GM18502 (cell line): ENCODE measurements around the gene SGMS1.

ENCODE experiments used
- ATAC-seq: cut with Tn5 transposase; IDR thresholded peaks from one replicate; pipeline ENCODE4 v1.9.1; 2021; ENCODE audit warnings: mild to moderate bottlenecking; ENCODE audit not compliant: unreplicated experiment, poor library complexity

SGMS1 gene

DNA sequence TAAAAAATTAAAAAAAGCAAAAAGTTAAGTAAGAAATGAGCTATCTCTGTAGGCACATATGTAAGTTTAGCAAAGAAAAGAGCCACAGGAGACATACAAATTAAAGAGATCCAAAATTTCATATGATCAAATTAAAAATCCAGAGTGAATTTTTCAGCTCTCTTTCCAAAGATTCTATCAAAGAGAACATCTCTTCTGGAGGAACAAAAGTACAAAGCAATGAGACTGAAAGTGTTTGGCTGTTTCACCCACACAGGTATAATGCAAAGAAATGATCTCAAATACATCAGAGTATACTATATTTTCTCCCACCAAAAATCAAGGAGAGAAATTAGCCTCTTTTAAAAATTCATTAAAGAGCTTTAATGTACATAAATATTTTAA lies 297.6 kb downstream of the SGMS1 start:
- ATAC-seq, result no peak

DNA sequence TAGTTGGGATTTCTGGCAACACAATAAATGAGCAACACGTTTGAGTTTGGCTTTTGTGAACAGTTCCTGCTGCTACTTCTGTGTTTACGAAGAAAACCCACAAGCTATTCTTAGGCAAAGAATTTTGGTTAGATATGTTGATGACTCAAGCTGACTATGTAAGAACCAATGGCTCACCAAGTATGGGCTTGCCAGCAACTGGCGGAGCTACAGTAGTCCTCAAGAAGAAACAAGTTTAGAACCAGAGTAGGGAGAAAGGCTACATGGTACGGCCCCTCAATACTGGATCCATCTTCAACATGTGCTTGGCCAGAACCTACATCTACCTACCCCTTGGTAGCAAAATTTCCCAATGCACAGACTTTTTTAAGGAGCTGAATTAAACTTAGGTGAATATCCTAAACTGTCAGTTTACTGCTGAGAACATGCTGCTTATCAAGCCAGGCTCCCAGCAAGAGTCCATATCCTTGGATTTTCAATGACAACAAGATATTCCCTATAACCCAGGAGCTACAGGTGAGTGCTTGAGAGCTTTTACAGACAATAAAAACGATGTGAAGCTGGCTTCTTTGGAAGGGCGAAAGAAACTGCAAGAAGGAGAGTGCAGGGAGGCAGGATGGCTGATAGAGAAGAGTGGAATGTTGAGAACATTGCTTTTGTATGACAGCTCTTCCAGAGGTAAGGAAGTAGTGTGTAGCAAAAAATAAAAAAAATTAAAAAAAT lies 298.1 kb downstream of the SGMS1 start:
- peak; percentile 64 for ATAC-seq

DNA sequence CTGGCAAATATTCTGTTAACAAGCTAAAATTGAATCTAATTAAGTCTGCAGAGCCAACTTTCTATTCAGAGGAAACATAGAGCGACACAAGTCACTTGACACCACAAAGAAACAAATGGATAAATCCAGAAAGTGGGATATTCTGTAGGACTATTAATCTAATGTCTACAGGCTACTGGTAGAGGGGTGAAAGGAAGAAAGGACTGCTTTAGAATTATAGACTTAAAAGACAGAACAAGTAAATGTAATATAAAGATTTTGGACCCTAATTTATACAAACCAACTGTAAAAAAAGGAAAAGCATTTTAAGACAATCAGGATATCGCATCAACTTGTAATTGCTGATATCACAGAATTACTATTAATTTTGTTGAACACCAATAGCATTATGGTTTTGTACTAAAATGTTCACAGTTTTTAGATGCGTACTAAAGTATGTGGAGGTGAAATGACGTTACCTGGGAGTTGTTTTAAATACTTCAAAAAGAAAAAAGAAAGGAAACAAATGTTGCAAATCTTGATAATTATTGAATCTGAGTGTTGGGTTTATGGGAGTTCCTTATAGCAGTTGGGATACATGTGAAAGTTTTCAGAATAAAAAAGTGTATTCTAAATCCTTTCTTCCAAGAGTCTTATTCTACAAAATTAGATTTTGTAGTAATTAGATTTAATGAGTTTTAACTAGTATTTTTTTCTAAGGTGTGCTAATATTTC lies 298.9 kb downstream of the SGMS1 start:
- ATAC-seq, result no peak

DNA sequence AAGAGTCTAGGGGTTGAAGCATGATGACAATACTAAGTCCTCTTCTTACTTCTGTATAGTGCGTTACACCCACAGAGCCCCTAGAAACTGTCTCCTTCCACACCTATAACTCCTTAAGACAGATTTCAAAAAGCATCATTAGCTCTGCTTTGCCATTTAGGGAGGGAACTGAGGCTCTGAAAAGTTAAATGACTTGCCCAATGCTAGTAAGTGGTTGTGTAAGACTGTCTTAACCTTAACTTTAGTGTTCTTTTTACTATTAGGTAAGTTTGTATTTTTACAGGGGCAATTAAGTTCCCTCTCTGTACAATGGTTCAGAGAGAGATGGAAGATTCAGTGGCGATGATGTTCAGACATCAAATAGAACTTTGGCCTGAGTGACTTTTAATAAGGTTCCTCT lies 299.7 kb downstream of the SGMS1 start:
- ATAC-seq, result no peak

DNA sequence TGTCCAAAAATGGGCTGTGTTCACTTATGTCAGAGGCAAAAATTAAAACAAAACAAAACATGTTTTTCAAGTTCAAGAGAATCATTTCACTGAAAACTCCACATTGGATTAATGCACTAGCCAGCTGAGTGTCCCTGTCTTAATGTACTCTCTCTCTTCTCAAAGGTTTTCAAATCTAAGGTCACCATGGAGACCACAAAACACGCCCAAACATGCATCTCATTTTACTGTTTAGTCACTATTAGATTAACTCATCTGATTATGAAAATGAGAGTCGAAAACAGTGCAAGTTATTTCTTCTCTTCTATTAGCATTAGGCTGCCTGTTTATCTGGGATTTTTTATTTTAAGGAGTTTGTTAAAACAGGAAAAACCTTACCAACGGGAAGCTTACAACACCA lies 301.7 kb downstream of the SGMS1 start:
- ATAC-seq, result no peak

DNA sequence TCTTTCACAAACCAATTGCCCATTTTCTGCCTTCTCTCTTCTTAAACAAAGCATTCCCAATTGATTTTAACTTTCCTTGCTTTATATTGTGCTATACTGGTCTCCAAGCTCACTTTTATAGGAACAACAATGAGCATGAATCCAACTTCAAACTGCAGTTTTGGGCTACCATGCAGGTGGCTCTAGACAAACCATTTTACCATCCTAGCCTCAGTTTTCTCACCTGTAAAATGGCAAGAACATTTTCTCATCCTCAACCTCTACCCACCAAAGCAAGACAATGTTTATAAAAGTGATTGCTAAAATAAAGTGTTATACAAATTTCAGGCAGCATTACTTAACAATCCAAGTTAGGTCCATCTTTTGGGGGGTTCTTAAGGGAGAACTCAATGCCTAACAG lies 305.6 kb downstream of the SGMS1 start:
- ATAC-seq, result no peak

DNA sequence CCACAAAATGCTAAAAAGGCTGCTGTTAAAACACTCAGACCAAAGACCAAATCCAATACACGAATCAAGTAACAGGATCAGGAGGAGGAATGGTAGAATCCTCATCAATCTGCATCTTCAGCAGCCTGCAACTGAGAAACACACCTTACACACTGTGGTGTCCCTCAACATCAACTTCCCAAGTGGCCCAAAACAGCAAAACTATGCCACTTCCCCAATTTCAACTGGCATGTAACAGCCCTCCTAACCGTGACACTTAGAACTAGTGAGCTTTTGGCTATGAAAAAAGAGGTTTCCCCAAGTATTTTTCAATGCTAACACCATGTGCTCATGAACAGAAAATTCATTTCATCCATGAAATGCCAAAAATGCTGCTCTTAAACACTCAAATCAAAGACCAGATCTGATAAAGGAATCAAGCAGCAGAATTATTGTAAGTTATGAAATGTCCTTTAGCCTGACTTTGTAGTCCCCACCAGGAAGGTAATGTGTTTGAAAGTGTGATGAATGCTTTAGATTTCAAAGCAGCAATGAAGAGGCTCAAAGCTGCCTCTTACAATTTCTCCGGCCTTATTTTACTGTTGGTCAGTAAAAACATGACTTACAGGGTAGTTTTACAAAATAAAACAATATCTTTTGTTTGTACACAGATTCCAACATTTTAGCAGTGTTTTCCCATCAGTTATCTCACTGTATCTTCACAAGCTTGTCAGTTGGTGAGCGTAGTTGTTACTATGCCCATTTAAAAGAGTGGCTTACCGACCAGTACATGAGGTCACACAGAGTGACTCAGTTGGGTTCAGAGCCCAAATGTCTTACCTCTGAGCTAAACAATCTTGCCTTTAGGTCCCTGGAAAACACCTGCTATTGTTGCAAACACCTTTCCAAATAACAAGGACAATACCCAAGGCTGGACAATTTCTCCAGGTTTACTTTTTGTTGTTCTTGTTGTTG lies 306.8 kb downstream of the SGMS1 start:
- ATAC-seq, result no peak

DNA sequence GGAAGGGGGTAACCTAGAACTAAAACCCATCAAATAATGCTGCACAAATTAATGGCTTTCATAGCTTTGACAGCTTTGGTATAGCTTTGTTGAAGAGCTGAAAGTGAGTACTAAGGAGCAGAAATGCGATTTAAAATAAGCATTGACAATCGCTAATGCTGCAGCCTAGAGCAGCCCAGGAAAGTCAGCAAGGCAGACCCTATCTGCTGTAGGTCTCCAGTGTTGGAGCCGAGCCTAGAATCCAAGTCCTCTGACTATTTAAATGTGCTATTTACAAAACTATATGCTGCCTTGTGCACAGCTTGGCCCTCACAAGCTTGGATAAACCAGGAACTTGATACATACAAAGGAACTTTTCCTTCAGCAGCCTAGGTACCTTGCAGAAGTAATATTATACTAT lies 307.6 kb downstream of the SGMS1 start:
- no peak for ATAC-seq

DNA sequence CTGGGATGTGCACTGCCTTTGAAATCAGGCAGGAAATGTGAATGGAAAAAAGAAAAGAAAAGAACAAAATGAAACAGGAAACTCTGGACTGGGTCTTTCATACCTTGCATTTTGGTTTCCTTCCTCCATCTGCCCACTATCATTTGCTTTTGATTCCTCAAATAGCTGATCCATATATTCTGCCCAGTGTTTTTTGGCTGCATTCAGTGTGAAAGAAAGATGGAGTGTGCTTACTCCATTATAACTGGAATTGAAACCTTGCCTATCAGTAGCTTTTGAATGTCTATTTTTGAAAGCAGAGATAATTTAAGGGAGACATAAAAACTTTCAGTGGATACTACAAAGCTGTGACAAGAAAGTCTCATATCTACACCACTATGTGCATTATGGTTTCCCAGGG lies 308.3 kb downstream of the SGMS1 start:
- no peak for ATAC-seq

DNA sequence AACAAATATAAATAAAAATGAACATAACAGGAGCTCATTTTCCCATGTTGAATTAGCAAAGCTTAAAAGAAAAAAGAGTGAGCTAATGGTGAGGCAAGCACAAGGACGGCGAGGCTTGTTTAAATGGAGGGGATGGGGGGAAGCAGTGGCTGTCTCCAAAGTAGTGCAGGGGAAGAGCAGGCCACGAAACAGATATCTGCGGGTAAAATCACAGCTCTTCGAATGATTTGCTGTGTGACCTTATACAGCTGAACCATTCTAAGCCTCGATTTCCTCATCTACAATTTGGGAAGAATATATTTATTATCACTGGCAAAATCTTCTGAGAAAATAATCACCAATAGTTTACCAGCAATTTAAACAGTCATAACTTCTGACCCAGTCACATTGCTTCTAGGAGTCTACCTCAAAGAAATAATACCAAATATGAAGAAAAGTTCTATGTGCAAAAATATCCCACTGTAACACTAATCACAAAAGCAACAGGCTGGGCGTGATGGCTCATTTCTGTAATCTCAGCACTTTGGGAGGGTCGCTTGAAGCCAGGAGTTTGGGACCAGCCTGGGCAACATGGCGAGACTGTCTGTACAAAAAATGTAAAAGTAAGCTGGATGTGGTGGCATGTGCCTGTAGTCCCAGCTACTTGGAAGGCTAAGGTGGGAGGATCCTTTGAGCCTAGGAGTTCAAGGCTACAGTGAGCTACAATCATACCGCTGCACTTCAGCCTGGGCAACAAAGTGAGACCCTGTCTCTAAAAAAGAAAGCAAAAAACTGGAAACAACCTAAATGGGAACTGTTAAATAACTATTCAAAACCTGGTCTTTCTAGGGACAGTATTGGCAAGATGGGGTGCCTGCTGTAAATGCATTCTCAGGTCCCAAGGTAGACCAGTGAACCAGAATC lies 309.3 kb downstream of the SGMS1 start:
- ATAC-seq, result no peak

DNA sequence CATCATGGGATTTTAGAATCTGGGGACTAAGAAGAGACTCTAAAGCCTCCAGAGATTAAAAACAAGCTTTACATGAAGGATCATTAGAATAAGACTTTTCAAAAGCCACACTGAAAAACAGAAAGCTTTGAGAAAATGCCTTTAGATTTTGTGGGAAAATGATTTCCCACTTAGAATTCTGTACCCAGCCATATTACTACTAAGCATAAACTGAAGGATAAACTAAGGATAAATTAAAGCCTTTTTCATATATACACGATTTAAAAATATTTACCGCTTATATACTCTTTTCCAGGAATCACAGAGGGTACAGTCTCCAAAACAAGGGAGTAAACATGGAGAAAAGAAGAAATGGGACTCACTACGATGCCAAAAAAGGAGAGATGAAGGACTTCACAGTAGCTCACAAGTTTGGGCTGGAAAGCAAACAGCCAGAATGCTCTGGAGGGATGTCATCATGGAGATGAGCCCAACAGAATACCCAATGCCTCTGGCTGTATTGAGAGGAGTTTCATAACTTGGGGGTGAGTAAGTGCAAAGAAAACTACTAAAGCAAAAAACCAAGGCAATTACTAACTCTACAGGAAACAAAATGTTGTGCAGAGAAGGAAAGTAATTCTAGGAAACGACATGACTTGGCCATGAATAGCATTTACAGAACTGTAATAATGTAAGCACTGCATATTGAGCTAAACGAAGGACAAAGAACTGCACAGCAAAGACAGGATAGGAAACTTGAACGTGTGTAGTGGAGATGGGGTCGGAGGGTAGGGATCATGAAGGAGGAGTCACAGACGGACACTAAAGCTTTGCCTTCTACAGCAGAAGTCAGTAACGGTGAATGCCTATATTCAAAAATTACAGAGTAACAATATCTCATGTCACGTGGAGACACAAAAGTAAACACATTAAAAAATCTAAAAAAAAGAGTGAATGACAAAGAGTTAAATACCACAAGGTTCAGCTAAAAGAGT lies 311.0 kb downstream of the SGMS1 start:
- ATAC-seq, result no peak

DNA sequence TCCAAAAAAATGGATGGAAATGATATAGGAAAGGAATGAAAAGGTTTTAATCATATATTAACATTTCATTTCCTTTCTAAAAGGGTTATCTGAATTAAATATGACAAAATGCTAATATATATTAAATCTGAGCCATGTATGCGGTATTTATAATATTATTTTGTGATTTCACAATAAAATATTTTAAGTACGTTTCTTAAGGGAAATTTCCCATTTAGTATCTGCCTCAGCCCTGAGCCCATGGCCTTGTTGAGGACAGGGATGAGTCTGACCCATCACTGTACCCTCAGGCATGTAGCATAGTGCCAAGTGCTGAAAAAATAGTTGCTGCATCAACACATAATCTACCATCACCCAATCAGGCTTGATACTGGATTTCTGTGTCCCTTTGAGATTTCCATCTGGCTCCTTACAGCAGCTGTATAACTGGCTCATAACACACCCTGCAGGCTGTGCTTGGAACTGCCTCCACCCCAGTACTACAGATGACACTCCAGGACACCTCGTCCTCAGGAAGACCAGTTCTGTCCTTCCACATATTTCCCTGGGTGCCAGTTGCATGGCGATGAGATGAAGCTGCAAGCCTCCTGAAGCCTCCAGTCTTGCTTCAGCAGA lies 313.1 kb downstream of the SGMS1 start:
- ATAC-seq, result peak; percentile 87

DNA sequence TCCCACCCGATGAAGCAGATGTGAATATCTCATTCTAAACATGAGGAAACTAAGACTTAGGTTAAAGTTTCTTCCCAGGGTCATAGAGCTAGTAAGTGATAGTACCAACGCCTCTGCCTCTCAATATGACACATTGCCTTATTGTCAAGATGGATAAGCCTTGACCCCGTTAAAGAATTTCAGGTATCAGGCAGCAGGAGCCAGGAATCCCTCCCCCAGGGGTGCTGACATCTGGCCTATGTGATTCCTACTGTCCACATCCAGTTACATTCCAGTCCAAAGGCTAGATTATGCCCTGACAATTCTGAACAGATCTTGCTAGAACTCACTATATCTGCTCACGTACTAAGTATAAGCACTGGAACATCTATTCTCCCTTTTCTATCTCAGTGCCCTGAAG lies 314.4 kb downstream of the SGMS1 start:
- no peak for ATAC-seq

DNA sequence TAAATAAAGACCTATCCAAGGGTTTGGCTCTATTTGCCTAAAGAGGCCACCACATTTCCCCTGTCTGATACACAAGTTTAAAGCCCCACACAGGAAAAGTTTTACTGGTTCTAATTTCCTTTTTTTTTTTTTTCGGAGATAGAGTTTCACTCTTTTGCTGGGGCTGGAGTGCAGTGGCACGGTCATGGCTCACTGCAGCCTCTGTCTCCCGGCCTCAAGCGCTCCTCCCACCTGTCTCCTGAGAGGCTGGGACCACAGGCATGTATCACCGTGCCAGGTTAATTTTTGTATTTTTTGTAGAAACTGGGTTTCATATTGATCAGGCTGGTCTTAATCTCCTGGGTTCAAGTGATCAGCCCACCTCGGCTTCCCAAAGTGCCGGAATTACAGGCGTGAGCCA lies 319.1 kb downstream of the SGMS1 start:
- no peak for ATAC-seq

DNA sequence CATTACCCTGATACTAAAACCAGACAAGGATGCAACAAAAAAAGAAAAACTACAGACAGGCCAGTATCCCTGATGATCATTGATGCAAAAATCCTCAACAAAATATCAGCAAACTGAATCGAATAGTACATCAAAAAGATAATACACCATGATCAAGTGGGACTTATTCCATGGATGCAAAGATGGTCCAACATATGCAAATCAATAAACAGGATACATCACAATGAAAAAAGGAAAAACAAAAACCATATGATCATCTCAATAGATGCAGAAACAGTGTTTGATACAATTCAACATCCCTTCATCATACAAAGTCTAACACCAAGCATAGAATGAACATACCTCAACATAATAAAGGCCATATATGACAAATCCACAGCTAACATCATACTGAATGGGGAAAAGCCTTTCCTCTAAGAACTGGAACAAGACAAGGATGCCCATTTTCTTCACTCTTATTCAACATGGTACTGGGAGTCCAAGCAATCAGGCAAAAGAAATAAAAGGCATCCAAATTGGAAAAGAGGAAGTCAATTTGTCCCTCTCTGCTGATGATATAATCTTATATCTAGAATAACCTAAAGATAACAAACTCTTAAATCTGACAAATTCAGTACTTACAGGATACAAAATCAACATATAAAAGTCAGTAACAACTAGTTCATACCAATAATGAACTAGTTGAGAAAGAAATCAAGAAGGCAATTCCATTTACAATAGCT lies 323.6 kb downstream of the SGMS1 start:
- no peak for ATAC-seq

DNA sequence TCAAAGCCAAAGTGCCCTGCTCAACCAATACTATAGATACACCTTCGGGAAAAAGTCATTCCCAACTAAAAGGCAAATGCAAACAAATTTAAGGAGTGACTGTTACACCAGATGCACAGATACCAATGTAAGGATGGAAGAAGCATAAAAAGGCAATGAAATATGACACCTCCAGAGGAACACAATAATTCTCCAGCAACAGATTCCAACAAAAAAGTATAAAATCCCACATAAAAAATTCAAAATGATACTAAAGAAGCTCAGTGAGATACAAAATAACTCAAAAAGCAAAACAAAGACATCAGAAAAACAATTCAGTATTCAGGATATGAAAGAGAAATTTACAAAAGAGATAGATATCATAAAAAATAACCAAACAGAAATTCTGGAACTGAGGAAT lies 328.4 kb downstream of the SGMS1 start:
- ATAC-seq, result no peak

DNA sequence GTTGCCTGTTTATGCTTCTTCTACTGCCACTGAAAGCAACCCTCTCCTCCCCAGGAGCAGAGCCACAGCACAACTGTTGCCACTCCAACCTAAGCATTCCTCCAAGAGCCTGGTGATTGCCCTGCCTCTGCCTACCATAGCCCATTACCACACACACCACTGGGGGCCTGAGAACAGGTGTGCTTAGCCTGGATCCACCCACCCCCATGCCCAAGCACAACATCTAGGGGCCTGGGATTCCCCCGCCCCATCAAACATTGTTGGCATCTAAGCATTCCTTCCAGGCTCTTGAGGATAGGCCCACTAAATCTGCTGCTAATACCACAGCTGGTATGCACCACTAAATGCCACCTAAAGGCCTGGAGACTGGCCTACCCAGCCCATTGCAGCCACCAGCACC lies 329.2 kb downstream of the SGMS1 start:
- ATAC-seq, result no peak
